Breast epithelium (tissue), 3 donors: ENCODE data around the gene DNAJA3.

ENCODE experiments used
- CTCF ChIP-seq, 3 donors: fragments of 450-650 bp; IDR thresholded peaks; one replicate each; pipeline ENCODE4 v1.5.1; 2016 to 2017; ENCODE audit warnings: antibody characterized with exemption in 3 of 3, mild to moderate bottlenecking in 3 of 3, moderate library complexity in 3 of 3
- POLR2A ChIP-seq: fragments of 450-650 bp; IDR thresholded peaks from one replicate; pipeline ENCODE4 v1.6.1; 2016; ENCODE audit warnings: antibody characterized with exemption, mild to moderate bottlenecking, moderate library complexity

GRCh38 chr16:4386951-4387565, 38.6 kb upstream of the DNAJA3 start:
- TF ChIP-seq CTCF (IDR thresholded peaks at IDR 0.05), result no peak
- TF ChIP-seq POLR2A, result no peak
